ENCODE results near the gene PPP1R14D.
"Not testable (repeated sequence)": the region's sequence is repeated elsewhere in the genome, so short reads cannot be mapped to it uniquely, and the experiment has no call there.

The PPP1R14D gene, protein sequence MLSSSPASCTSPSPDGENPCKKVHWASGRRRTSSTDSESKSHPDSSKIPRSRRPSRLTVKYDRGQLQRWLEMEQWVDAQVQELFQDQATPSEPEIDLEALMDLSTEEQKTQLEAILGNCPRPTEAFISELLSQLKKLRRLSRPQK

GRCh38 chr15:40828447-40829036 lies at the start of gene PPP1R14D:
Gene PPP1R14D (minus strand): TSS chr15:40828708. CDS start chr15:40828641, 67 bp downstream.
- DNase-seq, result no peak

DNA sequence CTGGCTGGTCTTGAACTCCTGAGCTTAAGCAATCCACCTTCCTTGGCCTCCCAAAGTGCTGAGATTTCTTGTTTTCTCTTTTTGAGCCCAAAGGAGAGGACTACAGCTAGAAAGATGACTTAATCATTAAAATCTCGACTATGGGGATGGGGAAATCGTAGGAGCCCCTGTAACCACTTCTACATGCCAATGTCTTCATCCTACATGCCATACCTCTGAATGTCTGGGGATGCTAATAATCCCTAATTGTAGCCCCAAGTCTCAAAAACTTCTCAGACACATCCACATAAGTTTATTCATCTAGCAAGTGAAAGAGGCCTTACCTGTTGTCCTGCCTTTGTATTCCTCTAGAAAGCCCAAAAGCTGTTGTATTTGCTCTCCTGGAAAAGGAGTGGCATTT lies 49.2 kb upstream of the PPP1R14D start:
- no peak for DNase-seq

- no peak for DNase-seq
These were observed 47.7 kb upstream of the PPP1R14D start for GRCh38 chr15:40875991-40876730.

DNA sequence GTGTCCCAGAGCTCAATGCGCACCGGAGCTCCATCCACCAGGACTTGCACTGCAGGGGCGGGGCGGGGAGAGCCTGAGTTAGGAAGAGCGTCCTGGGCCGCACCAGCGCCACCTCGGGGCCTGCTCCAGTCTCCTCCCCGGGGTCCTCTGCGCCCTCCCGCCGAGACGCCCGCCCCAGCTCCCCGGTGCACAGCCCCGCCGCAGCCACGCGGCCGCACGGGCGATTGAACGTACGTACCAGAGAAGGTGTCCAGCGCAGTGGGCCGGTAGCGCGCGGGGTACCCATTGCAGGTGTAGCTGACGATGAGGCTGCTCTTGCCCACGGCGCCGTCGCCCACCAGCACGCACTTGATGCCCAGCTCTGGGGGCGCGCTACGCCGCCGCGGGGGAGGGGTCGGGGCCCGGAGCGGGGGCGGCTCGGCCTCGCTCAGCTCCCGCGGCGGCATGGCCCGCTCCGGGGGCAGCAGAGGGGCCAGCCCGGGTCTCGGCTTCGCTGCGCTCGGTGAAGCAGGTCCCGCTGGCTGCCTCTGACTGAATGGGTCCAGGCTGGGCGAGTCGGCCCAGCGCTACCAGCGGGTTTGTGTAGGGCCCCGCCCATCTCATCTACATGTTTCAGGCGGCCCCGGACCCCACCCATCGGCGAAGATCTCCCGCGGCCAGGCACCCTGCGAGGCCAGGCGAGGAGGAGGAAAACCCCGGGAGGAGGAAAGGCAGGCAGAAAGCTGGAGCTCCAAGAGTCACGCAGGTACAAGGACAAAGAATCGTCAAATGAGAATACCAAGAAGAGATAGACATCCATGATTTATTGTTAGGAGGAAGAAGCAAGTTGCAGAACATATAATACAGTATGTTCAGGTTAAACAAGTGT lies 45.4 kb upstream of the PPP1R14D start, which contains the start of gene RHOV:
Gene RHOV, minus strand, starts transcription at position 541 of the 868 bp plus-strand sequence. Its CDS starts 95 bp downstream, at position 446.
- DNase-seq, result peak; percentile 38

GRCh38 chr15:40872791-40873693 lies 44.5 kb upstream of the PPP1R14D start:
- no peak for DNase-seq

DNA sequence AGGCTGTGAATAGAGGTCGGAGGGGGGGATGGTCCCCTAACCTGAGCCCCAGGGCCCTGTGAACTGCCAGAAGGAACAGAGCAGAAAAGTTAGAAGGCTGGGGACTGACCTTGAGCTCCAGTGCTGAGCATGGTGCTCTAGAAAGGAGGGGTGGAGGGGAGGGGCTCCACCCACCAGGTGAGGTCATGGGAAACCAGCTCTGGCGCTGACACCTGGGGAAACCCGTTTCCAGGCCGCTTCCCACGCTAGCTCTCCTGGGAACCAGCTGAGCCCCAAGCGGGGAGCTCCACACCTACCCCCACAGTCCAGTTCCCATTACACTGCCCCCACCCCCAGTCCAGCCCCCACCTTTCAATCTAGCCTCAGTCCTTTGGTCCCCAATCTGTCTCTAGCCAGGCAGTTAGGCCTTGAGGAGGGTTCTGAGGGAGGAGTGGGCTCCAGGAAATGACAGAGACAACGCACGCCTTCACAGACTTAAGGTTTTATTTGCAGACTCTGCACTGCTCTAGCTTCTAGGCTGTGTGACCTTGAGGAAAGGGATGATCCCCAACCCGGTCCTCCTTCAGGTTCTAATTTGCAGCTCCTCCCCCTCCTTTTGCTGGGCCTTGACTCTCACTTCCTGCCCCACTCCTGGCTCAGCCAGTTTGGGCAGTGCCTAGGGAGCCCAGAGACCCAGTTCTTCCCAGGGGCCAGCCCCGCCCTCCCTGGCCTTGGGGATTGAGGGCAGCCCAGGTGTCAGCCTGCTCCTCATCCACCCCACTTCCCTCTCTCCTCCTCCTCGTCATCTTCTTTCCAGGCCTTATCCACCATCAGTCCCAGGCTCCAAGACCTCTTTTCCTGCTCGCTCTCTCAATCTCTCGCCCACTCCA lies 43.5 kb upstream of the PPP1R14D start:
- DNase-seq, result no peak

DNA sequence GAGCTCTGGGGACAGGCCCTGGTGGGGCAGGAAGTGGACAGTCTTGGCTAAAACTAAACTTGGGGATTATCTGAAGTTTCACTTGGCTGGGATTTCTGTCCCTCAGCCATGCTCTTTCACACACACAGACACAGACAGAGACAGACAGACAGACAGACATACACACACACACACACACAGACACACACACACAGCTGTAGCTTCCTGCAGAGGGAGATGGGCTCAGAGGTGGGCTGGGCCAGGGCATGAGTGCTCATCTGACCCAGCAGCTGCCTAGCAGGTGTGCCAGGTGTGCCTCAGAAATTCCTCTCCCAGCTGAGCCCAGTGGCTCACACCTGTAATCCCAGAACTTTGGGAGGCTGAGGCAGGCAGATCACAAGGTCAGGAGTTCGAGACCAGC lies 42.2 kb upstream of the PPP1R14D start:
- DNase-seq, result no peak

DNA sequence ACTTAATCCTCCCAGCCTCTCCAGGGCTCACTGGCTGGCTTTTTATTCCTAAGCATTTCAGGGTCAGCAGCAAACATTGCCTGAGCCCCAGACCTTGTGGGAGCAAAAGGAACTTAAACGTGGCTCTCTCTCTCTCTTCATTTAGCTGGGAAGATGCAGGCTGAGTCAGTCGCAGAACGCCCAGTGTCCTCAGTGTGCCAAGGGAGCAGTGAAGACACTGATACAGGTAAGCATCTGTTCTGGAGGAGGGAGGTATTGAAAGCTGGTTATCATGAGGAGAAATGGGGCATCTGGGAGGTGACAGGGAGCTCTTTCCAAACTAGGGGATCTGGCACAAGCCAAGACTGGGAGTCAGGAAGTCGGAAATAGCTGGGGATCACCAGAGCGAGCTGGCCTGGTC lies 41.2 kb upstream of the PPP1R14D start:
- DNase-seq, result no peak

- no peak for DNase-seq
These were observed 38.7 kb upstream of the PPP1R14D start for GRCh38 chr15:40867199-40867598.

DNA sequence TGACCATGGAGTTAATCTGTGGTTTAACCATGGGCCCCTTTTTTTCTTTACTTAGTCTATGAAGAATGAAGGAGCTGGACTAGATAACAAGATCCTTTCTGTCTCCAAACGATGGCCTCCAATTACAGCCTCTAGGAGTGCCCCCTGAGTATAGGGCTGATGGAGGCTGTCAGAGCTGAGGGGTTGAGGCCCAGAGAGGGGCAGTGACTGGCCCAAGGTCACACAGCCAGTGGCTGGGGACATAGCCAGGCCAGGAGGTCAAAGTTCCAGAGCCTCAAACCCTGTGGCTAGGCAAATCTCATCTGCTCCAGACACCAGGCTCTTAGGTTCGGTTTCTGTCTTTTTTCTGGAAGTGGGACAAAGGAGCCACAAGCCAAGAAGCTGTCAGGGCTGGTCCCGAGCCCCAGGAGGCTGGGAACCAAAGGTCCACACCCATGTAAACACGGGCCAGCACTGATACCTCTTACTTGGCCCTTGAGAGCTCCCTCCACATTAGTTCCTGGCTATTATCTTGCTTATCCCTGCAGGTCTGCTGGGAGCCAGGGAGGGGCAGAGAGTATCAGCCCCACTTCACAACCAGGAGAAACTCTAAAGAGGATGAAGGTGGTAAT lies 35.3 kb upstream of the PPP1R14D start:
- DNase-seq, result no peak

GRCh38 chr15:40861147-40861546 lies 32.6 kb upstream of the PPP1R14D start:
- not testable (repeated sequence) for DNase-seq

- peak; percentile 73 for DNase-seq
These were observed 30.8 kb upstream of the PPP1R14D start for GRCh38 chr15:40859206-40859851.

DNA sequence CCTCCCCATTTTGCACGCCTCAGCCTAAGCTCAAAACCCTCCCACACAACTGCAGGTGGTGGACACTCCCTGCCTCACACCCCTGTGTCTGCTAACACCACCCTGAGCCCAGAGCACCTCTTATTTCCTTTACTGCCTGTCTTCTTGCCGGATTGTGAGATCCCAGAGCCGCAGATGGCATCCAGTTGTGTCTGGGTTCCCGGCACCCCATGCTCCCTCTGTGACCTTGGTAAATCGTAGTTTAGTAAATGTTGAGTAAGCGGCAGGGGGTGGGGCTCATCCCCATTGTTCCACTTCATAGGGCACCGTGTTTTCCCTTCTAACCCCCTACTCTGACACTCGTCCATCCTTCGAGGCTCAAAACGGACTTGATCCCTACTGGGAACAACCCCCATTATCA lies 30.2 kb upstream of the PPP1R14D start:
- no peak for DNase-seq

GRCh38 chr15:40857601-40858341 lies 29.3 kb upstream of the PPP1R14D start:
- peak; percentile 65 for DNase-seq

DNA sequence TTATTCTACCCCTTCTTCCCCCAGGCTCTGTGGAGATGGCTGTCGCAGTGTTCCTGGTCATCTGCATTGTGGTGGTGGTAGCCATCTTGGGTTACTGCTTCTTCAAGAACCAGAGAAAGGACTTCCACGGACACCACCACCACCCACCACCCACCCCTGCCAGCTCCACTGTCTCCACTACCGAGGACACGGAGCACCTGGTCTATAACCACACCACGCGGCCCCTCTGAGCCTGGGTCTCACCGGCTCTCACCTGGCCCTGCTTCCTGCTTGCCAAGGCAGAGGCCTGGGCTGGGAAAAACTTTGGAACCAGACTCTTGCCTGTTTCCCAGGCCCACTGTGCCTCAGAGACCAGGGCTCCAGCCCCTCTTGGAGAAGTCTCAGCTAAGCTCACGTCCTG lies 28.2 kb upstream of the PPP1R14D start:
- DNase-seq, result no peak

DNA sequence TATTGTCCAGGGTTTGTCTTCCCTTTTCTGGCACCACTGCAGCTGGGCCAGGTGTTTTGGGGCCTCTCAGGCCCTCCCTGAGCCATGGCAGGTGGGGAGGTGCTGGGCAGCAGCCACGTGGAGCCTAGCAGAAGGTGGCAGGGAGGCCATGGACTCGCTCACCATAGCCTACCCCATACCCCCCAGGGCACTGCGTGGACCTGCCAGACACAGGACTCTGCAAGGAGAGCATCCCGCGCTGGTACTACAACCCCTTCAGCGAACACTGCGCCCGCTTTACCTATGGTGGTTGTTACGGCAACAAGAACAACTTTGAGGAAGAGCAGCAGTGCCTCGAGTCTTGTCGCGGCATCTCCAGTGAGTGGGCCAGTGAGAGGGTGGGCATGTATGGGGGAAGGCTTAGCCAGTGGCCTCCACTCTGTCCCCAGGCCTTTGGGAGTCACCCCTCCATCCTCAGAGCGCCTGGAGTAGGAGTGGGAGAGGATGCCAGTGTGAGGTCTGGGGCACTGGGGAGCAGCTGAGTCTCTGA lies 27.3 kb upstream of the PPP1R14D start:
- no peak for DNase-seq

- no peak for DNase-seq
These were observed 25.7 kb upstream of the PPP1R14D start for GRCh38 chr15:40854161-40854560.

DNA sequence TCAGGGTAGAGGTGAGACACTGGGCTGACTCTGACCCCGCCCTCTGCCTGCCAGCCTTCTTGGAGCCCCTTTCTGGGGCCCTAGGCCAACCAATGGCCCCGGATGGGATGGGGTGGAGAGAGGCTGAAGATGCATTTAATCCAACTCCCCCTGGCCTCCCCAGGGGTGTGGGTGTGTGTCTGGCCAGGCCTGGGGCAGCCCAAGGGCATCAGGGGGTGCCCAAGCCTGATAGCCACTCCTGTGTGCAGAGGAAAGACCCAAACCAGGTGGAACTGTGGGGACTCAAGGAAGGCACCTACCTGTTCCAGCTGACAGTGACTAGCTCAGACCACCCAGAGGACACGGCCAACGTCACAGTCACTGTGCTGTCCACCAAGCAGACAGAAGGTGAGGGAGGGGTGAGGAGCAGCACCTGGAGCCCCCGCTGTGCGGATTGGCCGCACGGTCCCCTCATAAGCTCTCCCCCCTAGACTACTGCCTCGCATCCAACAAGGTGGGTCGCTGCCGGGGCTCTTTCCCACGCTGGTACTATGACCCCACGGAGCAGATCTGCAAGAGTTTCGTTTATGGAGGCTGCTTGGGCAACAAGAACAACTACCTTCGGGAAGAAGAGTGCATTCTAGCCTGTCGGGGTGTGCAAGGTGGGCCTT lies 24.9 kb upstream of the PPP1R14D start:
- no peak for DNase-seq

- no peak for DNase-seq
These were observed 24.0 kb upstream of the PPP1R14D start for GRCh38 chr15:40852529-40852928.

Measured in inflammatory macrophage treated with lipopolysaccharide for 4 hours (primary cell).